ENCODE results near the gene TRIM3.
A peak's percentile ranks its signal among the peaks of the same experiment; 100 is the strongest.

Gene TRIM3

GRCh38 chr11:6476571-6476970, 2.8 kb upstream of the TRIM3 start:
- no peak for DNase-seq

GRCh38 chr11:6475936-6476335, 2.2 kb upstream of the TRIM3 start:
- DNase-seq, result peak; percentile 10

GRCh38 chr11:6474806-6475500, 1.2 kb upstream of the TRIM3 start:
- no peak for DNase-seq

- DNase-seq, result no peak
Observed at GRCh38 chr11:6474413-6474792, 662 bp upstream of the TRIM3 start.

- DNase-seq, result no peak
Observed at GRCh38 chr11:6472934-6473333, 807 bp downstream of the TRIM3 start.

GRCh38 chr11:6469599-6469998, 4.1 kb downstream of the TRIM3 start:
- DNase-seq, result no peak

GRCh38 chr11:6468712-6469495, 4.8 kb downstream of the TRIM3 start:
- peak; percentile 5 for DNase-seq

- DNase-seq, result no peak
Observed at GRCh38 chr11:6459099-6459450, 14.7 kb downstream of the TRIM3 start.

GRCh38 chr11:6458352-6459098, 15.2 kb downstream of the TRIM3 start:
- no peak for DNase-seq

GRCh38 chr11:6457581-6458320, 16.0 kb downstream of the TRIM3 start:
- DNase-seq, result no peak

- DNase-seq, result no peak
Observed at GRCh38 chr11:6456361-6457073, 17.2 kb downstream of the TRIM3 start.

- no peak for DNase-seq
Observed at GRCh38 chr11:6455070-6455469, 18.7 kb downstream of the TRIM3 start.

- no peak for DNase-seq
Observed at GRCh38 chr11:6453152-6453551, 20.6 kb downstream of the TRIM3 start.

- DNase-seq, result no peak
Observed at GRCh38 chr11:6452219-6452618, 21.5 kb downstream of the TRIM3 start.

- DNase-seq, result no peak
Observed at GRCh38 chr11:6448574-6448973, 25.2 kb downstream of the TRIM3 start.

GRCh38 chr11:6443269-6444003, 30.3 kb downstream of the TRIM3 start:
- no peak for DNase-seq

- DNase-seq, result no peak
Observed at GRCh38 chr11:6442441-6442840, 31.3 kb downstream of the TRIM3 start.

GRCh38 chr11:6440906-6441358, 32.8 kb downstream of the TRIM3 start, which contains the start of gene HPX:
TSS of gene HPX (minus strand) at chr11:6440987. CDS start at chr11:6440963, 24 bp downstream.
- no peak for DNase-seq

GRCh38 chr11:6438979-6439571, 34.7 kb downstream of the TRIM3 start:
- DNase-seq, result no peak

GRCh38 chr11:6437993-6438392, 35.7 kb downstream of the TRIM3 start:
- DNase-seq, result no peak

GRCh38 chr11:6437423-6437822, 36.3 kb downstream of the TRIM3 start:
- no peak for DNase-seq

Measured in NCI-H2081 treated with DMSO at 0.1 percent for 48 hours (cell line).